OCI-LY3 (cell line): ENCODE measurements around the gene SLC43A2.

Source experiments
- H2AFZ ChIP-seq: fragments of 200-600, 300-600 bp; shearing (Covaris generic); 2 replicates; pipeline ENCODE4 v1.6.0; 2014; ENCODE audit warnings: antibody characterized with exemption, low read depth, low read length
- H3K27ac ChIP-seq: fragments of 200-600, 300-600 bp; sonication (generic); 2 replicates; pipeline ENCODE4 v1.5.1; 2014; ENCODE audit warnings: mild to moderate bottlenecking, low read length, moderate library complexity, mixed read lengths
- H3K27me3 ChIP-seq: fragments of 200-600, 300-600 bp; sonication (generic); 2 replicates; pipeline ENCODE4 v1.6.1; 2014; ENCODE audit warnings: low read depth, low read length, mixed read lengths
- H3K36me3 ChIP-seq: fragments of 200-600, 300-600 bp; sonication (generic); replicated peaks from 2 replicates; pipeline ENCODE3; 2014; ENCODE audit warnings: low read depth, low read length, mixed read lengths
- H3K4me1 ChIP-seq: fragments of 300-600, 200-600 bp; sonication (generic); 2 replicates; pipeline ENCODE4 v1.6.1; 2014; ENCODE audit warnings: low read length, mixed read lengths
- H3K4me2 ChIP-seq: fragments of 200-600, 300-600 bp; sonication (generic); 2 replicates; pipeline ENCODE4 v1.6.1; 2014; ENCODE audit warnings: low read length, mixed read lengths
- H3K4me3 ChIP-seq: fragments of 300-600, 200-600 bp; sonication (generic); 2 replicates; pipeline ENCODE4 v1.5.1; 2014; ENCODE audit warnings: antibody characterized with exemption, mild to moderate bottlenecking, low read length, moderate library complexity
- H3K79me2 ChIP-seq: fragments of 300-600, 200-600 bp; shearing (Covaris generic); 2 replicates; pipeline ENCODE4 v1.6.1; 2014; ENCODE audit warnings: mild to moderate bottlenecking, low read length, mixed read lengths
- H3K9ac ChIP-seq: fragments of 300-600, 200-600 bp; shearing (Covaris generic); 2 replicates; pipeline ENCODE4 v1.6.0; 2014; ENCODE audit warnings: mild to moderate bottlenecking, low read length, moderate library complexity
- H3K9me3 ChIP-seq: fragments of 200-600, 300-600 bp; shearing (Covaris generic); 2 replicates; pipeline ENCODE4 v1.6.1; 2014; ENCODE audit warnings: low read length, mixed read lengths; ENCODE audit not compliant: insufficient read depth
- H4K20me1 ChIP-seq: fragments of 200-600, 300-600 bp; sonication (generic); 2 replicates; pipeline ENCODE4 v1.6.1; 2016; ENCODE audit warnings: low read length, mixed read lengths; ENCODE audit not compliant: insufficient read depth
- EZH2phosphoT487 ChIP-seq: fragments of 200-600 bp; shearing (Covaris generic); IDR thresholded peaks from 2 replicates; pipeline ENCODE4 v1.6.1; 2018; ENCODE audit warnings: antibody characterized with exemption, mixed run types, low read depth
- TF ChIP-seq, protein P1 (sequence below): fragments of 200-600, 300-600 bp; sonication (generic); IDR thresholded peaks from 2 replicates; pipeline ENCODE4 v1.5.1; 2014; ENCODE audit warnings: antibody characterized with exemption, low read length, low read depth

Gene SLC43A2

DNA sequence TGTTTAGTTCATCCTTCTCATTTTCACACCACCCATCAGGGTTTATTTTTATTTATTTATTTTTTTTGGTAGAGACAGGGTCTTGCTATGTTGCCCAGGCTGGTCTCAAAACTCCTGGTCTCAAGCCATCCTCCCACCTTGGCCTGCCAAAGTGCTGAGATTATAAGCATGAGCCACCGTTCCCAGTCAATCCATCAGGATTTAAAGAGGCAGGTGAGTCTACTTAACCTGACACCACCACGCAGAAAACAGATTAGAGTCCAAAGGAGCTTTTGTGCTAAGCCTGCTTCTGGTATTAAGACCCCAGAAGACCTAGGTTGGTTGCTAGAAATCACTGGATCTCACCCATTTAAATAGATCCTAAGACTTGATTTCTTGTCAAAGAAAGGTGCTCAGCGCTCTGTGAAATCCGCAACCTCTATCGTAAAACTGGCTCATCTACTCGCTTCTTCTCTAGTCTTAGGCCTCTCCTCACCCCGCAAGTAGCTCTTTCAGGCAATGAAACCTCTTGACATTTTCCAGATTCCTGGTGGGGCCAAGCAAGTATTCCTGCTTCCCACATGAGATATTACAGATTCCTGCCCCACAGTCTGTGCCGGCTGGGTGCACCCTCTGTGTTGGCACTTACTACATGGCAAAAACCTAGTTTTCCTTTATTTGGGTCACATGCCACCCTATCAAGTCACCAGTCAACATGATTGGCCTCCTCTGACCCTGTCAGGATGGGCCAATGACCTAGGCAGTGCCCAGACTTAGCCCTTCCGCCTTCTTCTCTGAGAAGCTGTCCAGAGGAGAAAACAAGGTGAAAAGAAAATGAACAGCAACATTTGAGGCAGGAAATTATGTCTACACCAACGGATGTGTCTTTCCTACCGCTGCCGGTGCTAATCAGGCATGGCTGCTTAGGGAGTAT, 75.0 kb downstream of the SLC43A2 start:
- H3K4me3 ChIP-seq: no peak overlapping the region
- TF ChIP-seq EZH2phosphoT487: no peak
- TF ChIP-seq, protein P1, sequence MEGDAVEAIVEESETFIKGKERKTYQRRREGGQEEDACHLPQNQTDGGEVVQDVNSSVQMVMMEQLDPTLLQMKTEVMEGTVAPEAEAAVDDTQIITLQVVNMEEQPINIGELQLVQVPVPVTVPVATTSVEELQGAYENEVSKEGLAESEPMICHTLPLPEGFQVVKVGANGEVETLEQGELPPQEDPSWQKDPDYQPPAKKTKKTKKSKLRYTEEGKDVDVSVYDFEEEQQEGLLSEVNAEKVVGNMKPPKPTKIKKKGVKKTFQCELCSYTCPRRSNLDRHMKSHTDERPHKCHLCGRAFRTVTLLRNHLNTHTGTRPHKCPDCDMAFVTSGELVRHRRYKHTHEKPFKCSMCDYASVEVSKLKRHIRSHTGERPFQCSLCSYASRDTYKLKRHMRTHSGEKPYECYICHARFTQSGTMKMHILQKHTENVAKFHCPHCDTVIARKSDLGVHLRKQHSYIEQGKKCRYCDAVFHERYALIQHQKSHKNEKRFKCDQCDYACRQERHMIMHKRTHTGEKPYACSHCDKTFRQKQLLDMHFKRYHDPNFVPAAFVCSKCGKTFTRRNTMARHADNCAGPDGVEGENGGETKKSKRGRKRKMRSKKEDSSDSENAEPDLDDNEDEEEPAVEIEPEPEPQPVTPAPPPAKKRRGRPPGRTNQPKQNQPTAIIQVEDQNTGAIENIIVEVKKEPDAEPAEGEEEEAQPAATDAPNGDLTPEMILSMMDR: no peak
- no peaks in the 10 kb centered on the region for H3K9me3 ChIP-seq
- no peak overlapping the region for H3K27ac ChIP-seq
- no peak overlapping the region for H3K4me2 ChIP-seq
- no peak overlapping the region for H2AFZ ChIP-seq
- peaks cover 2% of the 10 kb centered on the region; the same call in 1 of the 2 replicates for H4K20me1 ChIP-seq
- H3K9ac ChIP-seq: no peak overlapping the region
- H3K36me3 ChIP-seq: peaks cover 7% of the 10 kb centered on the region
- H3K79me2 ChIP-seq: peaks cover 45% of the 10 kb centered on the region
- no peaks in the 10 kb centered on the region for H3K27me3 ChIP-seq
- peaks cover 36% of the 10 kb centered on the region for H3K4me1 ChIP-seq

DNA sequence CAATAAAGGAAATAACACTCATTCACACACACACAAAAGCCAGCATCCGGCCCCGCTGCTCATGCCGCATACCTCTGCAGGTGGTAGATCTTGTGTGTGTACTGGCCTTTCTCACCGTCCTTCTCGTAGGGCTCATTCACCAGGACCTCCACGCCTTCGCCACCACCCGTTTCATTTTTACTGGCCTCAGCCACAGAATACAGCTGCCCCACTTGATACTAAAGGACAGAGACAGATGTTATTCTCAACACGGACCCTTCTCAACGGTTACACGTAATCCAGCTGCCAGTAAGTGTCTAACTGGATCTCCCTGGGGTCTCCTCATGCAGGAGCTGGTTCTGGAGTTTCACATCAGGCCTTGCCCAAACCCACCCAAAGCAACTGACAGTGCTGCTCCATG, 75.7 kb downstream of the SLC43A2 start:
- peaks cover 7% of the 10 kb centered on the region for H3K36me3 ChIP-seq
- H3K27me3 ChIP-seq: no peaks in the 10 kb centered on the region
- no peak overlapping the region for H3K9ac ChIP-seq

GRCh38 chr17:1551741-1552140, 76.9 kb downstream of the SLC43A2 start:
- Histone ChIP-seq H3K9ac (no peak overlapping the region), H2AFZ (no peak overlapping the region), H3K27ac (no peak overlapping the region), H3K4me2 (no peak overlapping the region), H3K36me3 (peaks cover 7% of the 10 kb centered on the region), H3K4me3 (no peak overlapping the region), H3K79me2 (peaks cover 29% of the 10 kb centered on the region), H3K4me1 (peaks cover 30% of the 10 kb centered on the region), H4K20me1 (no peaks in the 10 kb centered on the region), H3K27me3 (no peaks in the 10 kb centered on the region), H3K9me3 (no peaks in the 10 kb centered on the region)
- TF ChIP-seq, protein P1: no peak
- no peak for TF ChIP-seq EZH2phosphoT487

More for the DNA sequence above, 75.7 kb downstream of the SLC43A2 start:
- H3K79me2 ChIP-seq: peaks cover 39% of the 10 kb centered on the region
- no peaks in the 10 kb centered on the region for H3K9me3 ChIP-seq
- no peak overlapping the region for H3K27ac ChIP-seq
- no peak overlapping the region for H2AFZ ChIP-seq
- H3K4me3 ChIP-seq: no peak overlapping the region
- TF ChIP-seq EZH2phosphoT487: no peak
- H3K4me2 ChIP-seq: no peak overlapping the region
- peaks cover 36% of the 10 kb centered on the region for H3K4me1 ChIP-seq
- H4K20me1 ChIP-seq: peaks cover 2% of the 10 kb centered on the region; the same call in 1 of the 2 replicates

DNA sequence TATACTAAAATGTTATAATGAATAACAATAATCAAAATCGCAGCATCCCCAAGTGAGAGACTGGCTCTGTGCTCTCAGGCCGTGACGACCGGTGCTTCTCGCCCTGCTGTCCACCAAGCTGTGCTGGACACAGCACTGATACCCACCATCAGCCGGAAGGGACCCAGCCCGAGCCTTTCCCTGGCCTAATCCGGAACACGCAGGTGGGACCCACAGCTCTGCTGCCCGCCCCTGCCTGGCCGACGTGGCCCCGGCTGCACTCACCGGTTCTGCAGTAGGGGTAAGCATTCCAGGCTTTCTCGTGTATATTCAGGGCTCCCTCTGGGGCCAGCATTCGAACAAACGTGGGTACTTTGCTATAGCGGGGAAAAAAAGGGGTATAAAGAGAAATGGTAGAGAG, 80.6 kb downstream of the SLC43A2 start:
- H3K9me3 ChIP-seq: no peaks in the 10 kb centered on the region
- H3K79me2 ChIP-seq: no peaks in the 10 kb centered on the region
- H2AFZ ChIP-seq: no peak overlapping the region
- TF ChIP-seq EZH2phosphoT487: no peak
- TF ChIP-seq, protein P1: no peak
- no peak overlapping the region for H3K27ac ChIP-seq
- H3K4me1 ChIP-seq: peaks cover 9% of the 10 kb centered on the region; the same call in 1 of the 2 replicates
- no peaks in the 10 kb centered on the region for H3K27me3 ChIP-seq
- H3K4me2 ChIP-seq: no peak overlapping the region
- H3K4me3 ChIP-seq: no peak overlapping the region
- no peaks in the 10 kb centered on the region for H4K20me1 ChIP-seq
- H3K36me3 ChIP-seq: peaks cover 3% of the 10 kb centered on the region
- H3K9ac ChIP-seq: no peak overlapping the region
